HepG2 (cell line): ENCODE data around the gene BICRA. TPM values are rescaled to one million over a fixed set of nuclear protein-coding genes. Genes with fewer than 3 reads are reported as not detected.

ENCODE experiments used
- ATAC-seq: fragments of 200-7000 bp; cut with Tn5 transposase; 3 replicates; pipeline ENCODE4 v1.9.1; 2020; ENCODE audit warnings: mild to moderate bottlenecking, moderate library complexity
- BruUV-seq: library from RNA; stranded (reverse); fragments of 400-500 nt; replicated peaks from 2 replicates; lab custom pipeline; 2021; lab: Mats Ljungman, UMichigan
- CTCF ChIA-PET: fragments of 300-600 bp; formaldehyde crosslinking; extraction: SDS; loops from one replicate; lab custom pipeline; 2021; ENCODE audit warnings: low total read pairs, inconsistent platforms, low intra/inter-chr PET ratio; lab: Yijun Ruan, JAX
- POLR2A ChIA-PET: fragments of 350-600 bp; sonication (Branson Sonifier 250); formaldehyde crosslinking; loops from one replicate; lab custom pipeline; 2020; ENCODE audit warnings: antibody characterized with exemption, inconsistent platforms; lab: Yijun Ruan, JAX
- DNase-seq: peaks from one replicate; pipeline ENCODE4 v3.0.0-alpha.2; 2015; ENCODE audit warnings: low spot score
- FAIRE-seq: peaks from 3 replicates; lab custom pipeline; 2011; peaks lifted over from hg19 to GRCh38; lab: Jason Lieb, UNC
- H2AFZ ChIP-seq: one replicate; pipeline ENCODE4 v1.6.1; 2011; ENCODE audit warnings: low read length, inconsistent platforms
- H3K27ac ChIP-seq: fragments of 300-600 bp; 3 replicates; pipeline ENCODE4 v1.8.0; 2011; ENCODE audit warnings: mixed run types, mild to moderate bottlenecking, mixed read lengths, low read length, inconsistent platforms; ENCODE audit not compliant: insufficient read depth; ENCODE audit errors: extremely low read length
- H3K27me3 ChIP-seq, 2 experiments: fragments of 200-600 bp in 1 of 2; 2 replicates in 1 of 2; 3 replicates in 1 of 2; pipeline versions ENCODE4 v1.6.0 to v1.8.0; 2011; ENCODE audit warnings: low read length in 2 of 2, mild to moderate bottlenecking in 2 of 2, moderate library complexity in 2 of 2, inconsistent platforms in 1 of 2; ENCODE audit not compliant: insufficient read depth in 2 of 2, control insufficient read depth in 1 of 2
- H3K36me3 ChIP-seq, 2 experiments: fragments of 200-600 bp in 1 of 2; replicated peaks in 1 of 2; 2 replicates in 1 of 2; 3 replicates in 1 of 2; pipeline versions ENCODE4 v1.5.1 to v1.8.0; 2011; ENCODE audit warnings: low read length in 2 of 2, inconsistent platforms in 1 of 2; ENCODE audit not compliant: insufficient read depth in 2 of 2, control insufficient read depth in 1 of 2
- H3K4me1 ChIP-seq: 2 replicates; pipeline ENCODE4 v1.5.1; 2012; ENCODE audit warnings: low read length, inconsistent platforms; ENCODE audit not compliant: insufficient read depth
- H3K4me2 ChIP-seq: 2 replicates; pipeline ENCODE4 v1.6.0; 2011; ENCODE audit warnings: low read depth, low read length, inconsistent platforms
- H3K4me3 ChIP-seq, 3 experiments: fragments of 200-600 bp in 1 of 3; sonication (generic), shearing (Covaris generic) in 1 of 3; replicated peaks in 1 of 3; 2 replicates each; pipeline ENCODE4 v1.5.1; 2011 to 2016; ENCODE audit warnings: low read length in 3 of 3, inconsistent platforms in 2 of 3, low read depth in 2 of 3, mild to moderate bottlenecking in 2 of 3, control low read depth in 1 of 3, mixed read lengths in 1 of 3; ENCODE audit not compliant: insufficient read depth in 1 of 3
- H3K79me2 ChIP-seq: one replicate; pipeline ENCODE4 v1.6.1; 2011; ENCODE audit warnings: low read length, inconsistent platforms; ENCODE audit not compliant: insufficient read depth
- H3K9ac ChIP-seq: 2 replicates; pipeline ENCODE4 v1.6.0; 2011; ENCODE audit warnings: mild to moderate bottlenecking, low read depth, low read length, inconsistent platforms; ENCODE audit not compliant: insufficient read depth
- H3K9me3 ChIP-seq: 2 replicates; pipeline ENCODE4 v1.5.1; 2012; ENCODE audit warnings: mild to moderate bottlenecking, low read length
- H4K20me1 ChIP-seq: 2 replicates; pipeline ENCODE4 v1.6.0; 2011; ENCODE audit warnings: inconsistent platforms, mild to moderate bottlenecking, low read length, moderate library complexity; ENCODE audit not compliant: insufficient read depth
- AGO1 ChIP-seq: fragments of 200-400 bp; formaldehyde crosslinking; IDR thresholded peaks from 2 replicates; pipeline ENCODE4 v1.6.1; 2017; ENCODE audit warnings: mild to moderate bottlenecking, low read depth, low read length, moderate library complexity; ENCODE audit not compliant: poor library complexity, severe bottlenecking
- GATA4 ChIP-seq: sonication (generic); IDR thresholded peaks from 2 replicates; pipeline ENCODE4 v1.6.1; 2016; ENCODE audit warnings: antibody characterized with exemption, low read depth, borderline replicate concordance
- HNF4A ChIP-seq: sonication (generic); formaldehyde crosslinking; IDR thresholded peaks from 2 replicates; pipeline ENCODE4 v1.4.0; 2020; ENCODE audit warnings: missing genetic modification reagents
- HNF4G ChIP-seq, 2 experiments: sonication (generic) in 1 of 2; formaldehyde crosslinking in 1 of 2; IDR thresholded peaks; 2 replicates each; pipeline versions ENCODE4 v1.4.0 to v1.6.1; 2011 to 2020; ENCODE audit warnings: borderline replicate concordance in 2 of 2, low read depth in 2 of 2, mild to moderate bottlenecking in 2 of 2, low read length in 1 of 2, missing genetic modification reagents in 1 of 2, moderate library complexity in 1 of 2
- LCORL ChIP-seq, 2 experiments: fragments of 450-650 bp in 1 of 2; sonication (generic) in 1 of 2; formaldehyde crosslinking in 1 of 2; IDR thresholded peaks; 2 replicates each; pipeline versions ENCODE4 v1.5.0 to v1.6.1; 2017 to 2020; ENCODE audit warnings: antibody characterized with exemption in 1 of 2, missing genetic modification reagents in 1 of 2
- NFYB ChIP-seq: sonication (generic); formaldehyde crosslinking; IDR thresholded peaks from 2 replicates; pipeline ENCODE4 v1.4.0; 2020; ENCODE audit warnings: missing genetic modification reagents
- NR2F6 ChIP-seq, 2 experiments: IDR thresholded peaks; 2 replicates each; pipeline ENCODE4 v1.6.1; 2016; ENCODE audit warnings: antibody characterized with exemption in 1 of 2, mild to moderate bottlenecking in 1 of 2
- PHF21A ChIP-seq: sonication (generic); formaldehyde crosslinking; IDR thresholded peaks from 2 replicates; pipeline ENCODE4 v1.5.0; 2020; ENCODE audit warnings: mild to moderate bottlenecking, missing genetic modification reagents
- RFX5 ChIP-seq: IDR thresholded peaks from 2 replicates; pipeline ENCODE4 v1.6.1; 2011; ENCODE audit warnings: low read depth, low read length, improper control_type of control experiment
- ZFAT ChIP-seq: sonication (generic); formaldehyde crosslinking; conservative IDR thresholded peaks from 2 replicates; pipeline ENCODE4 v1.8.1; 2023; ENCODE audit warnings: missing genetic modification reagents, inconsistent platforms
- ZNF770 ChIP-seq: sonication (generic); formaldehyde crosslinking; IDR thresholded peaks from 2 replicates; pipeline ENCODE4 v1.5.0; 2020; ENCODE audit warnings: mild to moderate bottlenecking, missing genetic modification reagents
- WGBS: methylation state at CpG from one replicate; pipeline ENCODE4 v1.1.6; 2017; ENCODE audit warnings: low lambda C conversion rate; 5-methylcytosine and 5-hydroxymethylcytosine counted together
- in situ Hi-C: cut with HindIII; loops from 2 replicates; pipeline ENCODE4 v1.10.0; 2017; ENCODE audit warnings: low pct_unique_long_range_greater_than_20kb; ENCODE audit not compliant: extremely low pct_ligation_motif_present
- intact Hi-C: fragments of 100-400 bp; cut with micrococcal nuclease; formaldehyde crosslinking; loops from one replicate; pipeline ENCODE4 v1.10.0; 2022; ENCODE audit not compliant: unreplicated experiment
- polyA plus RNA-seq, 8 experiments: library from polyadenylated mRNA; depleted of rRNA in 3 of 8; stranded (reverse) in 7 of 8; unstranded in 1 of 8; fragments of >200 nt; fragmentation: Illumina TruSeq in 4 of 8; extraction: Trizol in 4 of 8; gene quantifications; 2 replicates each; pipeline versions ENCODE4 v1.2.1 to v1.2.3, GENCODE V29; 2011 to 2016; ENCODE audit warnings: low read depth in 4 of 8, missing spikeins in 1 of 8, mixed read lengths in 1 of 8; ENCODE audit not compliant: insufficient read depth in 1 of 8
- total RNA-seq, 5 experiments: library from RNA; depleted of rRNA; stranded (reverse); fragments of >200 nt; fragmentation: Illumina TruSeq; extraction: Trizol; gene quantifications; 2 replicates each; pipeline ENCODE4 v1.2.3, GENCODE V29; 2016; ENCODE audit warnings: low read depth in 1 of 5

The BICRA gene
- total and polyA plus RNA-seq, 2 of the 13 experiments (the other 11 are each of a cell fraction or from before 2014, with no cell fraction given): 0.55 to 0.71 TPM

- DNase-seq: peak; percentile 58
Observed at GRCh38 chr19:47619763-47620162, 10.8 kb downstream of the BICRA start.

More at GRCh38 chr19:47619763-47620162, 10.8 kb downstream of the BICRA start:
- Histone ChIP-seq H3K9me3 (no peaks in the 10 kb centered on the region), H2AFZ (no peak overlapping the region), H3K27ac (peak overlapping the region; percentile 52)
- in situ Hi-C loops: no loop called here
- ATAC-seq (peak; percentile 48), FAIRE-seq (peak; percentile 81)
- no TSS peak for BruUV-seq
- intact Hi-C loops: no loop called here
- TF ChIP-seq GATA4: no peak
- no peak for TF ChIP-seq AGO1
- TF ChIP-seq PHF21A: no peak
- no peak for TF ChIP-seq RFX5
- no peak for TF ChIP-seq ZFAT (CRISPR knock-in tag)
- peak; percentile 34; the same call in 1 of the 2 replicates for TF ChIP-seq HNF4G (IDR thresholded peaks at IDR 0.05; ENCODE audit: borderline replicate concordance, low read depth, low read length)
- no peak for TF ChIP-seq HNF4G (CRISPR knock-in tag; IDR thresholded peaks at IDR 0.05; ENCODE audit: borderline replicate concordance, low read depth)
- no peak for TF ChIP-seq NFYB
- peak; percentile 85 for TF ChIP-seq ZNF770 (CRISPR knock-in tag)
- TF ChIP-seq NR2F6 (IDR thresholded peaks at IDR 0.05): no peak
- TF ChIP-seq NR2F6 (CRISPR knock-in tag; IDR thresholded peaks at IDR 0.05): peak; percentile 44; the same call in 1 of the 2 replicates
- no peak for TF ChIP-seq LCORL (IDR thresholded peaks at IDR 0.05)
- TF ChIP-seq LCORL (CRISPR knock-in tag; IDR thresholded peaks at IDR 0.05): no peak
- peak; percentile 65 for TF ChIP-seq HNF4A
- TF ChIP-seq, all 625 proteins: peak for 4
- ChIA-PET CTCF (no interaction called here), POLR2A (no interaction called here)
- peaks cover 17% of the 10 kb centered on the region for H4K20me1 ChIP-seq
- no peaks in the 10 kb centered on the region for H3K27me3 ChIP-seq
- H3K9ac ChIP-seq: no peak overlapping the region
- 0 out of 5 replicates have a peak, but pooled peaks cover 0 to 2% of the 10 kb centered on the region in 2 experiments for H3K36me3 ChIP-seq
- WGBS: 39% methylated on average over 6 of the region's 6 CpGs
- peaks cover 43% of the 10 kb centered on the region for H3K79me2 ChIP-seq
- H3K4me1 ChIP-seq: peaks cover 50% of the 10 kb centered on the region
- H3K4me3 ChIP-seq: no peak overlapping the region
- H3K4me2 ChIP-seq: peak overlapping the region; percentile 24; the same call in 1 of the 2 replicates
